HepG2 (cell line): ENCODE measurements around the gene IRF6. TPM values are rescaled to one million over a fixed set of nuclear protein-coding genes. Genes with fewer than 3 reads are reported as not detected.

Experiments
- ATAC-seq: fragments of 200-7000 bp; cut with Tn5 transposase; 3 replicates; pipeline ENCODE4 v1.9.1; 2020; ENCODE audit warnings: mild to moderate bottlenecking, moderate library complexity
- BruUV-seq: library from RNA; stranded (reverse); fragments of 400-500 nt; replicated peaks from 2 replicates; lab custom pipeline; 2021; lab: Mats Ljungman, UMichigan
- CTCF ChIA-PET: fragments of 300-600 bp; formaldehyde crosslinking; extraction: SDS; loops from one replicate; lab custom pipeline; 2021; ENCODE audit warnings: low total read pairs, inconsistent platforms, low intra/inter-chr PET ratio; lab: Yijun Ruan, JAX
- POLR2A ChIA-PET: fragments of 350-600 bp; sonication (Branson Sonifier 250); formaldehyde crosslinking; loops from one replicate; lab custom pipeline; 2020; ENCODE audit warnings: antibody characterized with exemption, inconsistent platforms; lab: Yijun Ruan, JAX
- DNase-seq: peaks from one replicate; pipeline ENCODE4 v3.0.0-alpha.2; 2015; ENCODE audit warnings: low spot score
- FAIRE-seq: peaks from 3 replicates; lab custom pipeline; 2011; peaks lifted over from hg19 to GRCh38; lab: Jason Lieb, UNC
- H2AFZ ChIP-seq: one replicate; pipeline ENCODE4 v1.6.1; 2011; ENCODE audit warnings: low read length, inconsistent platforms
- H3K27ac ChIP-seq: fragments of 300-600 bp; 3 replicates; pipeline ENCODE4 v1.8.0; 2011; ENCODE audit warnings: mixed run types, mild to moderate bottlenecking, mixed read lengths, low read length, inconsistent platforms; ENCODE audit not compliant: insufficient read depth; ENCODE audit errors: extremely low read length
- H3K27me3 ChIP-seq, 2 experiments: fragments of 200-600 bp in 1 of 2; 2 replicates in 1 of 2; 3 replicates in 1 of 2; pipeline versions ENCODE4 v1.6.0 to v1.8.0; 2011; ENCODE audit warnings: low read length in 2 of 2, mild to moderate bottlenecking in 2 of 2, moderate library complexity in 2 of 2, inconsistent platforms in 1 of 2; ENCODE audit not compliant: insufficient read depth in 2 of 2, control insufficient read depth in 1 of 2
- H3K36me3 ChIP-seq, 2 experiments: fragments of 200-600 bp in 1 of 2; replicated peaks in 1 of 2; 2 replicates in 1 of 2; 3 replicates in 1 of 2; pipeline versions ENCODE4 v1.5.1 to v1.8.0; 2011; ENCODE audit warnings: low read length in 2 of 2, inconsistent platforms in 1 of 2; ENCODE audit not compliant: insufficient read depth in 2 of 2, control insufficient read depth in 1 of 2
- H3K4me1 ChIP-seq: 2 replicates; pipeline ENCODE4 v1.5.1; 2012; ENCODE audit warnings: low read length, inconsistent platforms; ENCODE audit not compliant: insufficient read depth
- H3K4me2 ChIP-seq: 2 replicates; pipeline ENCODE4 v1.6.0; 2011; ENCODE audit warnings: low read depth, low read length, inconsistent platforms
- H3K4me3 ChIP-seq, 3 experiments: fragments of 200-600 bp in 1 of 3; sonication (generic), shearing (Covaris generic) in 1 of 3; replicated peaks in 1 of 3; 2 replicates each; pipeline ENCODE4 v1.5.1; 2011 to 2016; ENCODE audit warnings: low read length in 3 of 3, inconsistent platforms in 2 of 3, low read depth in 2 of 3, mild to moderate bottlenecking in 2 of 3, control low read depth in 1 of 3, mixed read lengths in 1 of 3; ENCODE audit not compliant: insufficient read depth in 1 of 3
- H3K79me2 ChIP-seq: one replicate; pipeline ENCODE4 v1.6.1; 2011; ENCODE audit warnings: low read length, inconsistent platforms; ENCODE audit not compliant: insufficient read depth
- H3K9ac ChIP-seq: 2 replicates; pipeline ENCODE4 v1.6.0; 2011; ENCODE audit warnings: mild to moderate bottlenecking, low read depth, low read length, inconsistent platforms; ENCODE audit not compliant: insufficient read depth
- H3K9me3 ChIP-seq: 2 replicates; pipeline ENCODE4 v1.5.1; 2012; ENCODE audit warnings: mild to moderate bottlenecking, low read length
- H4K20me1 ChIP-seq: 2 replicates; pipeline ENCODE4 v1.6.0; 2011; ENCODE audit warnings: inconsistent platforms, mild to moderate bottlenecking, low read length, moderate library complexity; ENCODE audit not compliant: insufficient read depth
- ATAD3A ChIP-seq: sonication (generic); formaldehyde crosslinking; IDR thresholded peaks from 2 replicates; pipeline ENCODE4 v1.4.0; 2020; ENCODE audit warnings: missing genetic modification reagents
- GMEB2 ChIP-seq: IDR thresholded peaks from 2 replicates; pipeline ENCODE4 v1.6.1; 2016; ENCODE audit warnings: missing biosample characterization, missing genetic modification reagents, low read depth
- HIVEP1 ChIP-seq: sonication (generic); formaldehyde crosslinking; IDR thresholded peaks from 2 replicates; pipeline ENCODE4 v1.4.0; 2020; ENCODE audit warnings: mild to moderate bottlenecking, missing genetic modification reagents
- HMGXB4 ChIP-seq, 2 experiments: sonication (generic) in 1 of 2; formaldehyde crosslinking in 1 of 2; IDR thresholded peaks; 2 replicates each; pipeline versions ENCODE4 v1.4.0 to v1.6.1; 2018 to 2020; ENCODE audit warnings: missing genetic modification reagents in 2 of 2, borderline replicate concordance in 1 of 2, low read depth in 1 of 2, mild to moderate bottlenecking in 1 of 2, missing biosample characterization in 1 of 2
- KLF16 ChIP-seq, 2 experiments: sonication (generic) in 1 of 2; formaldehyde crosslinking in 1 of 2; IDR thresholded peaks; 2 replicates each; pipeline versions ENCODE4 v1.6.1 to v1.8.0; 2016 to 2023; ENCODE audit warnings: missing genetic modification reagents in 2 of 2, missing compliant biosample characterization in 1 of 2
- KMT2B ChIP-seq: IDR thresholded peaks from 2 replicates; pipeline ENCODE4 v1.6.1; 2016; ENCODE audit warnings: missing genetic modification reagents, missing compliant biosample characterization
- RNF2 ChIP-seq: fragments of 450-650 bp; conservative IDR thresholded peaks from 2 replicates; pipeline ENCODE4 v1.6.1; 2016; ENCODE audit warnings: low read depth
- SMAD1 ChIP-seq: sonication (generic); formaldehyde crosslinking; IDR thresholded peaks from 2 replicates; pipeline ENCODE4 v1.4.0; 2020; ENCODE audit warnings: missing genetic modification reagents, low read depth, mild to moderate bottlenecking, borderline replicate concordance
- ZBTB2 ChIP-seq: sonication (generic); formaldehyde crosslinking; IDR thresholded peaks from 2 replicates; pipeline ENCODE4 v1.8.0; 2022; ENCODE audit warnings: low read depth, missing genetic modification reagents
- ZNF143 ChIP-seq: sonication (generic); formaldehyde crosslinking; IDR thresholded peaks from 2 replicates; pipeline ENCODE4 v1.4.0; 2020; ENCODE audit warnings: missing genetic modification reagents
- ZNF253 ChIP-seq: sonication (generic); formaldehyde crosslinking; IDR thresholded peaks from 2 replicates; pipeline ENCODE4 v1.8.0; 2022; ENCODE audit warnings: mild to moderate bottlenecking, missing genetic modification reagents, borderline replicate concordance
- ZNF260 ChIP-seq: sonication (generic); formaldehyde crosslinking; IDR thresholded peaks from 2 replicates; pipeline ENCODE4 v1.4.0; 2020; ENCODE audit warnings: missing genetic modification reagents, low read depth, mild to moderate bottlenecking, borderline replicate concordance
- ZNF883 ChIP-seq: sonication (generic); formaldehyde crosslinking; IDR thresholded peaks from 2 replicates; pipeline ENCODE4 v1.5.1; 2020; ENCODE audit warnings: mild to moderate bottlenecking, missing genetic modification reagents; ENCODE audit errors: not compliant biosample characterization
- WGBS: methylation state at CpG from one replicate; pipeline ENCODE4 v1.1.6; 2017; ENCODE audit warnings: low lambda C conversion rate; 5-methylcytosine and 5-hydroxymethylcytosine counted together
- in situ Hi-C: cut with HindIII; loops from 2 replicates; pipeline ENCODE4 v1.10.0; 2017; ENCODE audit warnings: low pct_unique_long_range_greater_than_20kb; ENCODE audit not compliant: extremely low pct_ligation_motif_present
- intact Hi-C: fragments of 100-400 bp; cut with micrococcal nuclease; formaldehyde crosslinking; loops from one replicate; pipeline ENCODE4 v1.10.0; 2022; ENCODE audit not compliant: unreplicated experiment
- polyA plus RNA-seq, 8 experiments: library from polyadenylated mRNA; depleted of rRNA in 3 of 8; stranded (reverse) in 7 of 8; unstranded in 1 of 8; fragments of >200 nt; fragmentation: Illumina TruSeq in 4 of 8; extraction: Trizol in 4 of 8; gene quantifications; 2 replicates each; pipeline versions ENCODE4 v1.2.1 to v1.2.3, GENCODE V29; 2011 to 2016; ENCODE audit warnings: low read depth in 4 of 8, missing spikeins in 1 of 8, mixed read lengths in 1 of 8; ENCODE audit not compliant: insufficient read depth in 1 of 8
- total RNA-seq, 5 experiments: library from RNA; depleted of rRNA; stranded (reverse); fragments of >200 nt; fragmentation: Illumina TruSeq; extraction: Trizol; gene quantifications; 2 replicates each; pipeline ENCODE4 v1.2.3, GENCODE V29; 2016; ENCODE audit warnings: low read depth in 1 of 5

Gene IRF6
- total and polyA plus RNA-seq, 2 of the 13 experiments (the other 11 are each of a cell fraction or from before 2014, with no cell fraction given), result 0.02 TPM; not detected in 1

- H3K27me3 ChIP-seq, result peaks cover 0 to 8% of the 10 kb centered on the region in 2 experiments; a peak in 2 of 5 replicates
- H3K4me1 ChIP-seq, result peaks cover 32% of the 10 kb centered on the region
- no peak overlapping the region for H3K4me2 ChIP-seq
- no peaks in the 10 kb centered on the region for H3K36me3 ChIP-seq
- WGBS, result 5% methylated on average over 3 of the region's 6 CpGs
- no peaks in the 10 kb centered on the region for H4K20me1 ChIP-seq
- no peaks in the 10 kb centered on the region for H3K79me2 ChIP-seq
- ChIA-PET CTCF (no interaction called here), POLR2A (no interaction called here)
- no peaks in the 10 kb centered on the region for H3K9me3 ChIP-seq
- no peak overlapping the region for H3K27ac ChIP-seq
- peak; percentile 53 for ATAC-seq
- H3K9ac ChIP-seq, result no peak overlapping the region
- DNase-seq, result no peak
- H3K4me3 ChIP-seq, result no peak overlapping the region
- no TSS peak for BruUV-seq
- in situ Hi-C loops (no loop called here), intact Hi-C loops (no loop called here)
- no peak overlapping the region for H2AFZ ChIP-seq
- TF ChIP-seq GMEB2, result no peak
- FAIRE-seq, result no peak
These were observed 10.0 kb upstream of the IRF6 start for GRCh38 chr1:209815931-209816341.

- DNase-seq (no peak), ATAC-seq (no peak)
- BruUV-seq, result no TSS peak
- TF ChIP-seq KLF16 (CRISPR knock-in tag; IDR thresholded peaks at IDR 0.05) (no peak), RNF2 (no peak), ZNF883 (CRISPR knock-in tag) (no peak), ZNF143 (CRISPR knock-in tag) (no peak), HMGXB4 (CRISPR knock-in tag; IDR thresholded peaks at IDR 0.05; ENCODE audit: borderline replicate concordance in 1 of 2, low read depth in 1 of 2) (no peak), KMT2B (CRISPR knock-in tag) (no peak), ATAD3A (CRISPR knock-in tag) (no peak), ZNF260 (CRISPR knock-in tag) (no peak), HIVEP1 (CRISPR knock-in tag) (no peak), ZBTB2 (CRISPR knock-in tag) (no peak), ZNF253 (CRISPR knock-in tag) (no peak), SMAD1 (CRISPR knock-in tag) (no peak)
These were observed 9.5 kb upstream of the IRF6 start for GRCh38 chr1:209815490-209815889.

More at GRCh38 chr1:209815490-209815889, 9.5 kb upstream of the IRF6 start:
- no peak overlapping the region for H3K27ac ChIP-seq
- no peak overlapping the region for H3K9ac ChIP-seq
- H3K9me3 ChIP-seq, result no peaks in the 10 kb centered on the region
- WGBS, result 33% methylated on average over 3 of the region's 3 CpGs
- H3K79me2 ChIP-seq, result no peaks in the 10 kb centered on the region
- no peak overlapping the region for H3K4me3 ChIP-seq
- intact Hi-C loops, result no loop called here
- H3K4me1 ChIP-seq, result peaks cover 32% of the 10 kb centered on the region
- no peaks in the 10 kb centered on the region for H3K36me3 ChIP-seq
- H3K4me2 ChIP-seq, result no peak overlapping the region
- peaks cover 0 to 8% of the 10 kb centered on the region in 2 experiments; a peak in 2 of 5 replicates for H3K27me3 ChIP-seq
- H2AFZ ChIP-seq, result no peak overlapping the region
- in situ Hi-C loops, result no loop called here
- CTCF ChIA-PET, result no interaction called here
- no peak for FAIRE-seq
- POLR2A ChIA-PET, result interaction anchor here (0.9 kb wide), 1 partner anchor 31 kb away, joined by 3 read pairs; the partner anchor contains the start of gene C1orf74
- H4K20me1 ChIP-seq, result no peaks in the 10 kb centered on the region
